Ishikawa (cell line): ENCODE data around the gene ZRANB3.

Source experiments
- CEBPB ChIP-seq: IDR thresholded peaks from 2 replicates; pipeline ENCODE4 v1.6.1; 2012
- CREB1 ChIP-seq: IDR thresholded peaks from 2 replicates; pipeline ENCODE4 v1.6.1; 2012; ENCODE audit warnings: low read depth
- EP300 ChIP-seq: IDR thresholded peaks from 2 replicates; pipeline ENCODE4 v1.6.1; 2012; ENCODE audit warnings: borderline replicate concordance
- FOXM1 ChIP-seq: IDR thresholded peaks from 2 replicates; pipeline ENCODE4 v1.6.1; 2012; ENCODE audit warnings: low read depth, borderline replicate concordance
- NFIC ChIP-seq: IDR thresholded peaks from 2 replicates; pipeline ENCODE4 v1.6.1; 2012
- TAF1 ChIP-seq: IDR thresholded peaks from 2 replicates; pipeline ENCODE4 v1.6.1; 2012; ENCODE audit warnings: low read depth, mild to moderate bottlenecking
- TCF12 ChIP-seq: IDR thresholded peaks from 2 replicates; pipeline ENCODE4 v1.6.1; 2012; ENCODE audit warnings: low read depth
- YY1 ChIP-seq: IDR thresholded peaks from 2 replicates; pipeline ENCODE4 v1.6.1; 2012; ENCODE audit warnings: low read depth
- TF ChIP-seq, protein P1 (sequence below): IDR thresholded peaks from 2 replicates; pipeline ENCODE4 v1.6.1; 2012
- TF ChIP-seq, protein P2 (sequence below): IDR thresholded peaks from 2 replicates; pipeline ENCODE4 v1.6.1; 2012; ENCODE audit warnings: low read depth, mild to moderate bottlenecking

DNA sequence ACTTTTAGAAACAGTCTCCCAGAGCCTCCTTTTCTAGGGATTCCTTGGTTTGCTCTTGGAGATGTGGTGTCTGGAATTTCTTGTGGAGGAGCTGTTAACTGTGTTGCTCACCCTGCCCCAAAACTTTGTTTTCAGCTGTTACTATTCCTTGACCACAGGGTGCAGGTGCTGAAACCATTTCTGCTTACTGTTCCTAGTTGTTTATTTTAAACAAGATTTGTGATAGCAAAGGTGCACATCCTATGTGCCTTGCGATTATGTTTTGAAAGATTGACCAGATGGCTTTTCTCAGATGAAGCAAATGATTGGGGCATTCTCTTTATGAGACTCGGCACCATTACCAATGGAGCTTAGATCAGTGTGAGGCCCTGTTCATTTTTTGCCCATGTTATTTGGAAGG, 367.7 kb downstream of the ZRANB3 start:
- TF ChIP-seq EP300 (no peak), TCF12 (no peak), FOXM1 (no peak), CEBPB (no peak), CREB1 (no peak), NFIC (no peak), YY1 (no peak), TAF1 (no peak)
- TF ChIP-seq, protein P1, sequence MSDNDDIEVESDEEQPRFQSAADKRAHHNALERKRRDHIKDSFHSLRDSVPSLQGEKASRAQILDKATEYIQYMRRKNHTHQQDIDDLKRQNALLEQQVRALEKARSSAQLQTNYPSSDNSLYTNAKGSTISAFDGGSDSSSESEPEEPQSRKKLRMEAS: no peak
- TF ChIP-seq, protein P2, sequence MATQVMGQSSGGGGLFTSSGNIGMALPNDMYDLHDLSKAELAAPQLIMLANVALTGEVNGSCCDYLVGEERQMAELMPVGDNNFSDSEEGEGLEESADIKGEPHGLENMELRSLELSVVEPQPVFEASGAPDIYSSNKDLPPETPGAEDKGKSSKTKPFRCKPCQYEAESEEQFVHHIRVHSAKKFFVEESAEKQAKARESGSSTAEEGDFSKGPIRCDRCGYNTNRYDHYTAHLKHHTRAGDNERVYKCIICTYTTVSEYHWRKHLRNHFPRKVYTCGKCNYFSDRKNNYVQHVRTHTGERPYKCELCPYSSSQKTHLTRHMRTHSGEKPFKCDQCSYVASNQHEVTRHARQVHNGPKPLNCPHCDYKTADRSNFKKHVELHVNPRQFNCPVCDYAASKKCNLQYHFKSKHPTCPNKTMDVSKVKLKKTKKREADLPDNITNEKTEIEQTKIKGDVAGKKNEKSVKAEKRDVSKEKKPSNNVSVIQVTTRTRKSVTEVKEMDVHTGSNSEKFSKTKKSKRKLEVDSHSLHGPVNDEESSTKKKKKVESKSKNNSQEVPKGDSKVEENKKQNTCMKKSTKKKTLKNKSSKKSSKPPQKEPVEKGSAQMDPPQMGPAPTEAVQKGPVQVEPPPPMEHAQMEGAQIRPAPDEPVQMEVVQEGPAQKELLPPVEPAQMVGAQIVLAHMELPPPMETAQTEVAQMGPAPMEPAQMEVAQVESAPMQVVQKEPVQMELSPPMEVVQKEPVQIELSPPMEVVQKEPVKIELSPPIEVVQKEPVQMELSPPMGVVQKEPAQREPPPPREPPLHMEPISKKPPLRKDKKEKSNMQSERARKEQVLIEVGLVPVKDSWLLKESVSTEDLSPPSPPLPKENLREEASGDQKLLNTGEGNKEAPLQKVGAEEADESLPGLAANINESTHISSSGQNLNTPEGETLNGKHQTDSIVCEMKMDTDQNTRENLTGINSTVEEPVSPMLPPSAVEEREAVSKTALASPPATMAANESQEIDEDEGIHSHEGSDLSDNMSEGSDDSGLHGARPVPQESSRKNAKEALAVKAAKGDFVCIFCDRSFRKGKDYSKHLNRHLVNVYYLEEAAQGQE: no peak
